Stimulated activated CD4-positive, alpha-beta T cell treated with anti-CD3 and anti-CD28 coated beads, Interleukin-4, amount 100 ng/mL, for 48 hours (primary cell): Measurements from ENCODE around the gene PML.

ENCODE experiments used
- DNase-seq, 2 donors: peaks; one replicate each; pipeline ENCODE4 v3.0.0-alpha.2; 2020; ENCODE audit warnings: low read depth in 2 of 2

PML gene

DNA sequence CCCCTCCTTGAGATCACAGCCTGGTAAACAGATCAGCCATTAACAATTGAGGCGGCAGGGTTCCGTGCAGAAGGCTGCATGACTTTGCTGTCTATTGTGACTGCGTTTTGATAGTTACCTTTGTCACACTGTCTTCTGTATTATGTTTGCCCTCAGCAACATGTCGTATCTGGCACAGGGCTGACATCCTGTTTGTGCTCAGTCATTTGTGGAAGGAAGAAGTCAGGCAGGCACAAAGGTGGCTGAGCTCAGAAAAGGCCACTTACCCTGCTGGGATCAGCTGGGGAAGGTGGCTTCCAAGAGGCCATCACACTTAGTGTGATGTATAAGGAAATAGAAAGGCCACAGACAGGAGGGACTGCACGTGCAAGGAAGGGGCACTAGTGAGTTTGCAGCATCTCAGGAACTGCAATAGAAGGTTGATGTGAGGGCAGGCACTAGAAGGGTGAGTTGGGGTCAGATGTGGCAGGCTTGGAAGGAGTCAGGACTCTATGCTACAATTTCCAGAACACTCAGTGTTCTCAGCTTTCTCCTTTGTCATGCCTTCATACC lies 13.4 kb downstream of the PML start:
- no peak for DNase-seq

DNA sequence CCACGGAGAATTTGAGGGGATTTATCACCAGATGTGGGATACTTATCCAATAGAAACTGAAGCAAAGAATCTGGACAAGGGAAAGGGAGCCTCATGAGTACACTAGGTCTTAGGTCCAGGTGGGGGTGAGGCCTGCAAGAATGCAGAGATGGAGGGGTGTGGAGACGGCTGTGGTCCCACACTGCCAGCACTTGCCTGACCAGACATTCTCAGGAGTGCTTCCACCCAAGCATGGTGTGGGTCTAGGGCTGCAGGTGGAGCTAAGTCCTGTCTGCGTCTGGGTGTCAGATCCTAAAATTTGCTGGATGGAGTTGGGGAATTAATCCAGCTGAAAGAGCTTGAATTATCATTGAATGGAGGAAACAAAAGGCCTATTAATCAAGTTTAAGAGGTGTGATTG lies 14.4 kb downstream of the PML start:
- no peak for DNase-seq

DNA sequence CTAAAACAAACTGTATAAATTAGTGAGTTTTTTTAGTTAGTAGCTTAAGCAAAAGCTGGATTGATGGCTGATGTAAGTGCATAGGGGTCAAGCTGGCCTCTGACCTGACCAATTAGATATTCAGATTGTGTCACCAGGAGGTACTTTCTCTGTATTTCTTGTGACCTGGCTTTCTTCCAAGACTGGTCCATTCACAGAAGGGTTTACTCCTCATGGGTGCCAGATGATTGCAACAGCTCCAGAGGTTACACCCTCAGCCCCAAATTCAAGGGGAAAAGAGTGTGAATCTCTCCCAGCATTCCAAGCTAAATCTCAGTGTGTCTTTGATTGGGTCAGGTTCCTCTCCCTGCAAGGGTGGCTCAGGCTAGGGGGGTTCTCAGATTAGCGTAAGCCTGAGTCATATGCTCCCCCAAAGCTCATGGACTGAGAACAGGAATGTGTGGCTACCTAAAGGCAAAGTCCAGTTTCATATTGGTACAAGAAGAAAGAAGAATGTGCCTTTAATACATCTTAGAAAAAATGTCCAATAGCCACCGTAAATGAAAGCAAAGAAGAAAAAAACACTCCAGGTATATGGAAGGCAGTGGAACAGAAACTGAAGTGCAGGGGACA lies 16.5 kb downstream of the PML start:
- DNase-seq = no peak

DNA sequence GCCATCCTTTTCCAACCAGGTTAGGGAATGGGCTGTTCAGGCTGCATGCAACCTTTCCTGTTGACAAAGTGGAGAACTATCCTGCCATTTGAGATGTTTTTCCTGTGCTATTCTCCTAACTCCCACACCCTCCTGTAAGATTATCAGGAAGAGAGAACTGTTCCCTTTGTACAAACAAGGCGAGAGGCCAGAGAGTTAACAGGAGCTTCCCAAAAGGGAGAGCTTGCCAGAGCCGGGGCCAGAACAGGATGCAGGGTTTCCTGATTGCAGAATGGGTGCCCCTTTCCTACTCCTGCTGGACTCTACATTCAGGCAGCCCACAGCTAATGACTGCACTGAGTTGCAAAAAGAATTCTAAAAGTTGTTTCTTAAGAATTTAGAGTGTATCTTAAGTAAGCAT lies 17.1 kb downstream of the PML start:
- no peak for DNase-seq

DNA sequence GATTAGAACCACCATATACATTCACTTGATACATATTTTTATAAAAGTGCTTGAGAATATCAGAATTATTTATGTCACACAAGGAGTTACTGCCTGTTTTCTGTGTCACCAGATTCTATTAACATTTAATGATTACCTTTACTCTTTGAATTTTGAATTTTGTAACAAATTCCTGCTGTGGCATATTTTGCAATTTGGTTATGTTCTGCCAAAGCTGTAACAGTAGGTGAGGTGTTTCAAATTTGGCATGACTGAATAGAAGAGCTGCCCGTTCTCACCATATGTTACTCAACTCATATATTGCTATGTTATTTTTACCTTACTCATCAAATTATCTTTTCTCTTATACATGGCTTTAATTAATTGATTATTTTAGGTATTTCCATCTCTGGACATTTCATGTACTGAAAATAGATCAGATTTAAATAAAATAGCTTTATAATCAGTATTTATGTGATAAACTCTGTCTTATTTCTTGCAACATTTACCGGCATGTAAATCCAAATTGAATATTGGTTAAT lies 18.9 kb downstream of the PML start:
- no peak for DNase-seq

DNA sequence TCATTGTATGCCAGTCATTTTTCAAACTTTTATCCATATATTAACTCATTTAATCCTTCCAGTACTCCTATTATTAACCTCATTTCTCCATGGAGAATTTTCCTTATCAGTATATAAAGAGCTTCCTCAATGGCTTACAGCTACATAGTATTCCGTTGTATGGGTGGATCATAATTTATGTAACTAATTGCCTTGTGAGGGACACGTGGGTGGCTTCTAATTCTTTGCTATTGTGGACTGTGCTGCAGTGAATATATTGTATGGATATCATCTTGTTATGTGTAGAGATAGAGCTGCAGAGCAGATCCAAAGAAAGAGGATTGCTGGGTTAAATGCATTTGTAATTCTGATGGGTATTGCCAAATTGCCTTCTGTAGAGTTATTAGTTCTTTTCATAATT lies 25.2 kb downstream of the PML start:
- no peak for DNase-seq

DNA sequence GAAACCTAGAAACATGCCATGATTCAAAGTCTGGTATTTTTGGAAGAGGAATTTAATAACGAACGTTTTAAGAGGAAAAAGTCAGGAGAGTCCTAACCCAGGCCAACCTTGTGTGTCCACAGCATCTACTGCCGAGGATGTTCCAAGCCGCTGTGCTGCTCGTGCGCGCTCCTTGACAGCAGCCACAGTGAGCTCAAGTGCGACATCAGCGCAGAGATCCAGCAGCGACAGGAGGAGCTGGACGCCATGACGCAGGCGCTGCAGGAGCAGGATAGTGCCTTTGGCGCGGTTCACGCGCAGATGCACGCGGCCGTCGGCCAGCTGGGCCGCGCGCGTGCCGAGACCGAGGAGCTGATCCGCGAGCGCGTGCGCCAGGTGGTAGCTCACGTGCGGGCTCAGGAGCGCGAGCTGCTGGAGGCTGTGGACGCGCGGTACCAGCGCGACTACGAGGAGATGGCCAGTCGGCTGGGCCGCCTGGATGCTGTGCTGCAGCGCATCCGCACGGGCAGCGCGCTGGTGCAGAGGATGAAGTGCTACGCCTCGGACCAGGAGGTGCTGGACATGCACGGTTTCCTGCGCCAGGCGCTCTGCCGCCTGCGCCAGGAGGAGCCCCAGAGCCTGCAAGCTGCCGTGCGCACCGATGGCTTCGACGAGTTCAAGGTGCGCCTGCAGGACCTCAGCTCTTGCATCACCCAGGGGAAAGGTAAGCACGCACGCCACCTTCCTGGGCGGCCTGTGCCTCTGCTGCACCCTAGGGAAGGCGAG lies 28.4 kb downstream of the PML start:
- no peak for DNase-seq

DNA sequence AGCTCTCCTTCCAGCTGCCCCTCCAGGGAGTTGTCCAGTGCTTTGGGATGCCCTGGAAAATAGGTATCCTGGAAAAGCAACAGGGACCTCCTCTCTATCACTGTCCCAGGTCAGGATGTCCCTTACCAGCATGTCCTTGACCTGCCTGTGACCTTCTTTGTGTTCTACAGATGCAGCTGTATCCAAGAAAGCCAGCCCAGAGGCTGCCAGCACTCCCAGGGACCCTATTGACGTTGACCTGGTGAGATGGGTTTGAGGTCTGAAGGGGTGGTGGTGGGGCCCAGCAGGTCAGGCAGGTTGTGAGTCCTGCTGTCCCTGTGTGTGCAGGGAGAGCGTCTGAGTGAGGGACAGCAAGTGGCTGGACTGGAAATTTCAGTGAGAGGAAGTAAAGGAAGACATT lies 30.2 kb downstream of the PML start:
- no peak for DNase-seq

DNA sequence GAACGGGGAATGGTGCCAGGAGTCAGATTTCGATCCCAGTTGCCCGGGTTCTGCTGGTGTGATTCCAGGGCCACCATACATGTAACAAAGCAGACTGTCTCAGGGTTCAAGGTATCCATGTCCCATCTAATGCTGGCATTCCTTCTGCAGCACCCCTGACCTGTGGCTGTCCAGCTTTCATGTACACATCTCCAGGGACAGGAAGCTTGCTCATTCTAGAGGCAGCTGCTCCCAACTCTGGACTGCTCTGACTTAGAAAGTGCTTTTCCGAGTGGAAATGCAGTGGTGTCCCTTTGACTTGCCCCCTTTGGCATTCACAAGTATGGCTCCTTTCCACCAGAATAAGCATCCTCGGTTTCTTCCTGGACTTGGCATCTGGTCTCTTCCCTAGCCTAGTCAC lies 30.9 kb downstream of the PML start:
- DNase-seq = no peak

DNA sequence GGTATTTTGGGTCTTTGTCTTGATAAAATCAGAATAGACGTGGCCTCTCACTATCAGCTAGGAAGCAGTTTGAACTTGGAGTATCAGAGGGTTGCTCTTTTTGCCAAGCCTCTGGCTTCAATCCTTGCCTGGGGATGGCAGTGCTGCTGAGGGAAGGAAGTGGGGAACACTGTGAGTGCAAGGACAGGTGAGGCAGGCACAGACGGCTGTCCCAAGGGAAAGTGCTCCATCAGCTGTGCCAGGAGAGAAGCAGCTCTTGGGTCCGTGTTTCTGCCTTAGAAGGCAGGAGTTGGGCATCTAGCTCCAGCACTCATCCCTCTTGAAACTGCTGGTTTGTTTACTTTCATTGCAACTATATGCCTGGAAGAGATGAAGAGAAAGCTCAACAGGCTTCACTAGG lies 33.2 kb downstream of the PML start:
- no peak for DNase-seq

DNA sequence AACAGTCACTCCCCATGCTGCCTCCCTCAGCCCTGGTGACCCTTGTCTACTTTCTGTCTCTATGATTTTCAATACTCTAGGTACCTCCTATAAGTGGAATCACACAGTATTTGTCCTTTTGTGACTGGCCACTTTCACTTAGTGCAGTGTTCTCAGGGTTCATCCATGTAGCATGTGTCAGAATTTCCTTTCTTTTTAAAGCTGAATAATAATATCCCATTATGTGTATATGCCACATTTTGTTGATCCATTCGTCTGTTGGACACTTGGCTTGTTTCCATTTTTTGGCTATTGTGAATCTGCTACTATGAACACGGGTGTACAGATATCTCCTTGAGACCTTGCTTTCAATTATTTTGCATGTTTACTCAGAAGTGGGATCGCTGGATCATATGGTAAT lies 34.1 kb downstream of the PML start:
- no peak for DNase-seq

DNA sequence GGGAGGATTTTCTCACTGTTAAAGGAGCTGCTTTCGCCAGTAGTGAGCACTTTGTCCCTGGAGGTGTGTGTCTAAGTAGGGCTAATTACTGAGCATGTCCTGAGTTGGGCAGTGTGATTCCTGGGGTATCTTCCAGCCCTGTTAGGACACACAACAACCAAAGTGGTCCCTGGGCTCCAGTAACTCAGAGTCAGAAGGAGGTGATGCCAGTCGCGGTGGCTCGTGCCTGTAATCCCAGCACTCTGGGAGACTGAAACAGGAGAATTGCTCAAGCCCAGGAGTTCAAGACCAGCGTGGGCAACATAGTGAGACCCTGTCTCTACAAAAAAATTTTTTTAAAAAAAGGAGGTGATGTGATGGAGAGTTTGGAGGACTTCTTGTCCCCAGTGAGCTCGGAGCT lies 37.5 kb downstream of the PML start:
- DNase-seq = no peak

- DNase-seq = no peak
These were observed 38.4 kb downstream of the PML start for GRCh38 chr15:74032606-74033561.

DNA sequence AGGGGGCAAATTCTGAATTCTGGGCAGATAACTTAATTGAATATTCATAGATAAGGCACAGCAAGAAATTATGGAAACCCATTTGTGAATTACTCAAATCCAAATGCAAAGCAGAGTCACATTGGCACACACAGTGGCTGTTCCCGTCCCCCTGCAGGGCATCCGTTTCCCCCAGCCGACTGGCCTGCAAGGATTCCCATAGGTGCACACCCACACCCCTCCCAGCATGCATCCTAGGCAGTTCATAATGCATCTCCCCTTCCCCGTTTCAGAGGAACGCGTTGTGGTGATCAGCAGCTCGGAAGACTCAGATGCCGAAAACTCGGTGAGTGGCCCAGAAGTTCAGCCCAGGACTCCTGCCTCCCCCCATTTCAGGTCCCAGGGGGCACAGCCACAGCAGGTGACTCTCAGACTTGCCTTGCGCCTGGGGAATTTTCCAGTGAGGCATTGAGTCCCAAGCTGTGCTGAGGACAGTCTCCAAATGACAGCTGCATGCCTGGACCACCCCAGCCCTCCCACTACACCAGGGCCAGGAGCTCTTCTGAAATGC lies 39.8 kb downstream of the PML start:
- DNase-seq = no peak

- DNase-seq = no peak
These were observed 40.9 kb downstream of the PML start for GRCh38 chr15:74035121-74036017.

DNA sequence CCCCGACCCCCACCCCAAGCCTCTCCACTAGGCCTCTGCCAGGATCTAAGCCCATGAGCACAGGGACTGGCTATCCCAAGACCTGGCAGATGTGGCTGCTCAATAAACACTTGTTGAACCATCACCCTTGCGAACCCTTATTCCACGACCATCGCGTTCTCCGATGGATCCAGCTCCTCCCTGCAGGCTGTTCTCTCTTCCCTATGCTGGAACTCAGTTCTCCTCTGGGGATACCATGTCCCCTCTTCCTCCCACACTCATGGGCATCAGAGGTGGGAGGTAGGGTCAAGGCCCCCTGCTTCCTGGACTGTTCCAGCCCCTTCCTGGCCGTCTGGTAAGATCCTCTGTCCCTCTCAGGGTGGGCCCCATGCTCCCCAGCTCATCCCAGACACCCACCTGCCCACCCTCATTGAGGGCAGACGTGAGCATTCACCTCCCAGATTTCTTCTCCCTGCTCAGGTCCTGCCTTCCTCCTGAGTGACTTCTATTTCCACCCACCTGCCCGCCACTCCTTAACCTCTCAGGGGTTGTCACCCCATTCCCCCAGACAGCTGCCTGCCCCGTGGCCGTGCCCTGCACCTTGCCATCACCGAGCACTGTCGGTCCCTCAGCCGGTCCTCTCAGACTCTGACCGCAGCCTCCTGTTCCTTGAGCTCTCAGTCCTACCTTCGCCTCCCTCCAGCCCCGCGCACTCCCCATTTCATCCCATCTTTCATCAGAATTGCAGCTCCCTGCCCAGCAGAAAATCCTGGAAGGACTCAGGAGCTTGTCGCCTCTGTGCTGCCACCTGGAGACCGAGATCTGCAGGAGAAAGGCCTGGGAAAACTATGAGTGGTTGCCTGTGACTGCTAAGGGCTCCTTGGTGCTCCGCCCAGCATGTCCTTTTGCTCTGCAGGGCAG lies 42.0 kb downstream of the PML start:
- no peak for DNase-seq

GRCh38 chr15:74037171-74038117 lies 42.9 kb downstream of the PML start:
- no peak for DNase-seq
